K562 (cell line): ENCODE results near the gene ZNF474. TPM values are rescaled to one million over a fixed set of nuclear protein-coding genes. Genes with fewer than 3 reads are reported as not detected.

Experiments used
- ATAC-seq: fragments of 200-7000 bp; cut with Tn5 transposase; 3 replicates; pipeline ENCODE4 v1.9.1; 2020; ENCODE audit warnings: moderate library complexity
- BruUV-seq: library from RNA; stranded (reverse); fragments of 400-500 nt; replicated peaks from 2 replicates; lab custom pipeline; 2021; lab: Mats Ljungman, UMichigan
- CTCF ChIA-PET: fragments of 300-600 bp; formaldehyde crosslinking; extraction: SDS; loops from one replicate; lab custom pipeline; 2021; ENCODE audit warnings: low intra/inter-chr PET ratio; lab: Yijun Ruan, JAX
- POLR2A ChIA-PET: fragments of 300-600, 350-650 bp; sonication (Branson Sonifier 250); formaldehyde crosslinking; extraction: SDS; loops from one replicate; lab custom pipeline; 2021; ENCODE audit warnings: antibody characterized with exemption, inconsistent platforms; lab: Yijun Ruan, JAX
- DNase-seq, 4 experiments: peaks; one replicate each; pipeline versions ENCODE4 v3.0.0 to v3.0.0-alpha.2; 2011 to 2018; ENCODE audit warnings: low spot score in 3 of 4, mixed read lengths in 3 of 4; ENCODE audit errors: extremely low read depth in 1 of 4
- FAIRE-seq: peaks from 2 replicates; lab custom pipeline; 2011; peaks lifted over from hg19 to GRCh38; lab: Jason Lieb, UNC
- H2AFZ ChIP-seq: 2 replicates; pipeline ENCODE4 v1.6.0; 2011; ENCODE audit warnings: low read depth, low read length, control low read depth, inconsistent platforms
- H3K27ac ChIP-seq: fragments of 200-600 bp; 3 replicates; pipeline ENCODE4 v1.8.0; 2011; ENCODE audit warnings: low read depth, mild to moderate bottlenecking, control low read depth, inconsistent platforms, low read length, moderate library complexity, mixed read lengths; ENCODE audit errors: extremely low read depth
- H3K27me3 ChIP-seq, 2 experiments: fragments of 300-600 bp in 1 of 2; 2 replicates in 1 of 2; 3 replicates in 1 of 2; pipeline versions ENCODE4 v1.6.0 to v1.8.0; 2011; ENCODE audit warnings: inconsistent platforms in 2 of 2, low read length in 2 of 2, mild to moderate bottlenecking in 1 of 2, mixed read lengths in 1 of 2, moderate library complexity in 1 of 2; ENCODE audit not compliant: control insufficient read depth in 2 of 2, insufficient read depth in 2 of 2
- H3K36me3 ChIP-seq: fragments of 300-600 bp; 3 replicates; pipeline ENCODE4 v1.8.0; 2011; ENCODE audit warnings: mild to moderate bottlenecking, low read length, inconsistent platforms; ENCODE audit not compliant: control insufficient read depth, insufficient read depth
- H3K4me1 ChIP-seq, 2 experiments: fragments of 200-600 bp in 1 of 2; replicated peaks in 1 of 2; 2 replicates in 1 of 2; 3 replicates in 1 of 2; pipeline versions ENCODE4 v1.5.1 to v1.8.0; 2011; ENCODE audit warnings: inconsistent platforms in 2 of 2, low read length in 2 of 2, mild to moderate bottlenecking in 1 of 2, mixed read lengths in 1 of 2, moderate library complexity in 1 of 2; ENCODE audit not compliant: control insufficient read depth in 2 of 2, insufficient read depth in 2 of 2
- H3K4me2 ChIP-seq: 2 replicates; pipeline ENCODE4 v1.6.1; 2011; ENCODE audit warnings: low read length, control low read depth, inconsistent platforms, mixed read lengths; ENCODE audit not compliant: insufficient read depth
- H3K4me3 ChIP-seq: fragments of 200-600 bp; sonication (generic), shearing (Covaris generic); 2 replicates; pipeline ENCODE4 v1.5.1; 2016; ENCODE audit warnings: control low read depth, inconsistent platforms
- H3K79me2 ChIP-seq: fragments of 200-600 bp; 3 replicates; pipeline ENCODE4 v1.8.0; 2011; ENCODE audit warnings: low read length, inconsistent platforms; ENCODE audit not compliant: control insufficient read depth, insufficient read depth
- H3K9ac ChIP-seq, 2 experiments: 2 replicates each; pipeline versions ENCODE4 v1.6.0 to v1.6.1; 2011; ENCODE audit warnings: low read depth in 2 of 2, low read length in 2 of 2, control low read depth in 1 of 2, inconsistent platforms in 1 of 2, mild to moderate bottlenecking in 1 of 2, mixed read lengths in 1 of 2; ENCODE audit not compliant: insufficient read depth in 1 of 2
- H3K9me1 ChIP-seq: one replicate; pipeline ENCODE4 v1.6.0; 2011; ENCODE audit warnings: inconsistent platforms, mild to moderate bottlenecking, low read length, moderate library complexity; ENCODE audit not compliant: control insufficient read depth, insufficient read depth
- H3K9me3 ChIP-seq: replicated peaks from 2 replicates; pipeline ENCODE4 v1.5.1; 2011; ENCODE audit warnings: low read depth, low read length, inconsistent platforms; ENCODE audit not compliant: control insufficient read depth, insufficient read depth
- H4K20me1 ChIP-seq: replicated peaks from 2 replicates; pipeline ENCODE4 v1.6.1; 2011; ENCODE audit warnings: low read length, inconsistent platforms, mixed read lengths; ENCODE audit not compliant: control insufficient read depth, insufficient read depth
- MNT ChIP-seq, 2 experiments: fragments of 450-650 bp; conservative IDR thresholded peaks; 2 replicates each; pipeline ENCODE4 v1.6.1; 2017; ENCODE audit warnings: mild to moderate bottlenecking in 2 of 2, moderate library complexity in 2 of 2
- RUNX1 ChIP-seq: sonication (generic); IDR thresholded peaks from 2 replicates; pipeline ENCODE4 v1.6.1; 2016; ENCODE audit warnings: antibody characterized with exemption, low read depth
- ZNF512 ChIP-seq: IDR thresholded peaks from 2 replicates; pipeline ENCODE4 v1.6.1; 2016; ENCODE audit warnings: missing genetic modification characterization, missing compliant biosample characterization
- ZNF586 ChIP-seq: fragments of 450-650 bp; formaldehyde crosslinking; conservative IDR thresholded peaks from 2 replicates; pipeline ENCODE4 v1.4.0; 2020; ENCODE audit warnings: mild to moderate bottlenecking, moderate library complexity
- ZNF696 ChIP-seq: fragments of 250-450 bp; sonication (Bioruptor Pico); conservative IDR thresholded peaks from 2 replicates; pipeline ENCODE4 v1.4.0; 2020; ENCODE audit warnings: mild to moderate bottlenecking, moderate library complexity
- WGBS: fragments of 100-300 bp; shearing (Covaris generic); methylation state at CpG from one replicate; pipeline ENCODE4 v1.1.6; 2016; ENCODE audit warnings: low coverage, mixed read lengths; ENCODE audit not compliant: insufficient coverage; ENCODE audit errors: missing lambda C conversion rate; 5-methylcytosine and 5-hydroxymethylcytosine counted together
- in situ Hi-C: fragments of 300-500 bp; cut with MboI; formaldehyde crosslinking; loops from 4 replicates; pipeline ENCODE4 v1.15.0; 2018; ENCODE audit warnings: inconsistent platforms, mixed read lengths
- intact Hi-C: fragments of 100-400 bp; cut with micrococcal nuclease; formaldehyde crosslinking; loops from 2 replicates; pipeline ENCODE4 v1.14.2; 2022
- polyA plus RNA-seq, 8 experiments: library from polyadenylated mRNA; depleted of rRNA in 4 of 8; stranded (reverse) in 5 of 8; unstranded in 3 of 8; fragments of >200 nt; fragmentation: Nextera tagmentation in 2 of 8; fragmentation: Illumina TruSeq in 1 of 8; extraction: Ambion mirVana in 2 of 8; extraction: Trizol in 1 of 8; gene quantifications; 2 replicates each; pipeline versions ENCODE4 v1.2.1 to v1.2.3, GENCODE V29; 2011 to 2014; ENCODE audit warnings: inconsistent platforms in 1 of 8, missing spikeins in 1 of 8
- total RNA-seq, 7 experiments: library from RNA; depleted of rRNA in 6 of 7; stranded (reverse); fragments of >200 nt in 6 of 7; fragmentation: Illumina TruSeq in 2 of 7; extraction: Trizol in 2 of 7; gene quantifications; 2 replicates each; pipeline versions ENCODE4 v1.2.1 to v1.2.3, GENCODE V29; 2011 to 2021; ENCODE audit warnings: low replicate concordance in 1 of 7

The ZNF474 gene
- total and polyA plus RNA-seq, 9 of the 15 experiments (the other 6 are each of a cell fraction or from before 2014, with no cell fraction given): 0.16 to 0.62 (median 0.39) TPM

GRCh38 chr5:122150215-122150614 is 20.9 kb downstream of the ZNF474 start:
- ChIA-PET POLR2A (no interaction called here), CTCF (no interaction called here)
- DNase-seq: no peak
- in situ Hi-C loops (no loop called here), intact Hi-C loops (no loop called here)
- no peak overlapping the region for H3K27ac ChIP-seq
- TF ChIP-seq ZNF512 (tag): no peak
- TF ChIP-seq ZNF696 (CRISPR knock-in tag): no peak
- TF ChIP-seq ZNF586: no peak
- no peak for TF ChIP-seq RUNX1
- 0 out of 4 replicates have a peak, but pooled peaks of 1 of the 2 experiments have one; percentile 3 for TF ChIP-seq MNT (conservative IDR thresholded peaks at IDR 0.05)
- H3K4me3 ChIP-seq: no peak overlapping the region
- BruUV-seq: no TSS peak
- no peaks in the 10 kb centered on the region for H4K20me1 ChIP-seq
- no peak for FAIRE-seq
- 13% methylated on average over 2 of the region's 2 CpGs for WGBS
- H3K9me3 ChIP-seq: no peaks in the 10 kb centered on the region
- H3K4me1 ChIP-seq: peaks cover 4 to 14% of the 10 kb centered on the region in 2 experiments; a peak in 3 of 5 replicates
- no peak for ATAC-seq
- no peaks in the 10 kb centered on the region for H3K27me3 ChIP-seq
- no peak overlapping the region for H3K9ac ChIP-seq
- H3K36me3 ChIP-seq: no peaks in the 10 kb centered on the region
- no peak overlapping the region for H2AFZ ChIP-seq
- no peaks in the 10 kb centered on the region for H3K9me1 ChIP-seq
- H3K4me2 ChIP-seq: no peak overlapping the region
- no peaks in the 10 kb centered on the region for H3K79me2 ChIP-seq
